ENCODE results near the gene C1orf159. TPM values are rescaled to one million over a fixed set of nuclear protein-coding genes. Genes with fewer than 3 reads are reported as not detected.
A peak's percentile ranks its signal among the peaks of the same experiment; 100 is the strongest.

Gene C1orf159
- total and polyA plus RNA-seq, 9 of the 15 experiments (the other 6 are each of a cell fraction or from before 2014, with no cell fraction given) = 0.28 to 54.9 (median 10.6) TPM

DNA sequence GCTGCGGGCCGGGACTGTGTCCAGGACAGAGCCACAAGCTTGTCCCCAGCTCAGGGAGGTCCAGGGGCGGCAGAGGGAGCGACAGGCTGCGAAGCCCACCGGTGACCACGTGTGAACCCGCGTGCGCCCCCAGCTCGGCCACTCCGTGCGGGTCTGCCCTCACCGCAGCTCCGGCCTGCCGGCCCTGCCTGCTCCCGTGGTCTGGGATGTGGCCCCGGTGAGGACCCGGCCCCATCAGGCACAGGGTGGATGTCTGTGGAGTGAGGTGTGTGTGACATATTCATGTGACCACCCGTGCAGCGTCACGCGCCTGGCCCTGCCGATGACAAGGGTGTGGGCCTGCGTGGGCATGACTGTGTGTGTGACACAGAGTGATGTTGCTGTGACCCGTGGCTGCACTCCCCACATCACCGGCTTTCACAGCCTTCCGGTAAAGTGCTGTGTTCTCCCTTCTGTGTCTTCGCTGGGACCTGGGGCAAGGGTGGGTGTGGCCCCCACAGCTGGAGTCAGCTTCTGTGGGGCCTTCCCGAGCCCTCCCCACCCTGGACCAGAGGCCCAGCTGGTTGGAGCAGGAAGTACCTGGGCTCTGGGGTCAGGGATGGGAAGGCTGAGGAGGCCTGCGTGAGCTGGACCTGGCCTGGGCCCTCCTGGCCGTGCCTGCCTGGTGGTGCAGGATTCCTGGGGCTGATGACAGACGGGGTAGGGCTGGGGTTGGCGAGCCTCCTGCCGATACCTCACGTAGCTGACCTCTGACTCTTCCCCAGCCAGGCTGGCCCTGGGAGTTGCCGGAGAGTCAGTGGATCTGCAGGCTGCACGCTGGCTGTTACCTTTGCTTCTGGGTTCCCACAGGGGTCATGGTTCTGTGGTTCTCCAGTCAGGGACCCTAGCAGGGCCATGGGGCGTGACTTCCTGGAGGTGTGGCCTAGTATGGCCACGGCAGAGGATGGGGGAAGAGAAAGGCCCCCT is 45.9 kb downstream of the C1orf159 start (continued):
- TF ChIP-seq, protein P1, sequence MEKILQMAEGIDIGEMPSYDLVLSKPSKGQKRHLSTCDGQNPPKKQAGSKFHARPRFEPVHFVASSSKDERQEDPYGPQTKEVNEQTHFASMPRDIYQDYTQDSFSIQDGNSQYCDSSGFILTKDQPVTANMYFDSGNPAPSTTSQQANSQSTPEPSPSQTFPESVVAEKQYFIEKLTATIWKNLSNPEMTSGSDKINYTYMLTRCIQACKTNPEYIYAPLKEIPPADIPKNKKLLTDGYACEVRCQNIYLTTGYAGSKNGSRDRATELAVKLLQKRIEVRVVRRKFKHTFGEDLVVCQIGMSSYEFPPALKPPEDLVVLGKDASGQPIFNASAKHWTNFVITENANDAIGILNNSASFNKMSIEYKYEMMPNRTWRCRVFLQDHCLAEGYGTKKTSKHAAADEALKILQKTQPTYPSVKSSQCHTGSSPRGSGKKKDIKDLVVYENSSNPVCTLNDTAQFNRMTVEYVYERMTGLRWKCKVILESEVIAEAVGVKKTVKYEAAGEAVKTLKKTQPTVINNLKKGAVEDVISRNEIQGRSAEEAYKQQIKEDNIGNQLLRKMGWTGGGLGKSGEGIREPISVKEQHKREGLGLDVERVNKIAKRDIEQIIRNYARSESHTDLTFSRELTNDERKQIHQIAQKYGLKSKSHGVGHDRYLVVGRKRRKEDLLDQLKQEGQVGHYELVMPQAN (IDR thresholded peaks at IDR 0.05; ENCODE audit: borderline replicate concordance) = 0 out of 2 replicates have a peak, but pooled peaks have one; percentile 8
- TF ChIP-seq HCFC1 (IDR thresholded peaks at IDR 0.05; ENCODE audit: low read depth, low read length) (no peak), ZZZ3 (IDR thresholded peaks at IDR 0.05) (no peak), POLR3A (IDR thresholded peaks at IDR 0.05; ENCODE audit: borderline replicate concordance, extremely low read depth, insufficient read depth, insufficient read length) (no peak), ZNF263 (CRISPR knock-in tag; IDR thresholded peaks at IDR 0.05; ENCODE audit: borderline replicate concordance) (0 out of 2 replicates have a peak, but pooled peaks have one; percentile 33), FOXJ3 (CRISPR knock-in tag; IDR thresholded peaks at IDR 0.05) (no peak), RAD21 (CRISPR knock-in tag; conservative IDR thresholded peaks at IDR 0.05 in 1 of 2, IDR thresholded peaks at IDR 0.05 in 1 of 2) (0 out of 4 replicates have a peak, but pooled peaks of 1 of the 2 experiments have one; percentile 6), SNRNP70 (optimal IDR thresholded peaks at IDR 0.05; ENCODE audit: low read depth, low read length) (no peak), ZNF282 (CRISPR knock-in tag; IDR thresholded peaks at IDR 0.05) (peak; percentile 16; the same call in 1 of the 2 replicates), BHLHE40 (IDR thresholded peaks at IDR 0.05; ENCODE audit: low read length) (peak; percentile 45; the same call in 1 of the 2 replicates), CREB1 (IDR thresholded peaks at IDR 0.05) (no peak; the same call in 1 of the 2 replicates), CREB1 (CRISPR knock-in tag; IDR thresholded peaks at IDR 0.05) (peak; percentile 57; the same call in 1 of the 2 replicates), ELF4 (CRISPR knock-in tag; IDR thresholded peaks at IDR 0.05) (no peak), CHD1 (IDR thresholded peaks at IDR 0.05; ENCODE audit: low read length) (peak; percentile 37), BCL6 (CRISPR knock-in tag; IDR thresholded peaks at IDR 0.05) (no peak), ZBTB7A (IDR thresholded peaks at IDR 0.05; ENCODE audit: borderline replicate concordance, control insufficient read depth, low read depth, low read length) (no peak; the same call in 1 of the 2 replicates), ETV1 (tag; conservative IDR thresholded peaks at IDR 0.05; ENCODE audit: low read depth) (no peak), CREM (IDR thresholded peaks at IDR 0.05; ENCODE audit: low read depth) (no peak), POLR2B (IDR thresholded peaks at IDR 0.05; ENCODE audit: low read depth, partially characterized antibody) (no peak), ZNF75A (CRISPR knock-in tag; IDR thresholded peaks at IDR 0.05) (no peak)
- TF ChIP-seq, protein P2, sequence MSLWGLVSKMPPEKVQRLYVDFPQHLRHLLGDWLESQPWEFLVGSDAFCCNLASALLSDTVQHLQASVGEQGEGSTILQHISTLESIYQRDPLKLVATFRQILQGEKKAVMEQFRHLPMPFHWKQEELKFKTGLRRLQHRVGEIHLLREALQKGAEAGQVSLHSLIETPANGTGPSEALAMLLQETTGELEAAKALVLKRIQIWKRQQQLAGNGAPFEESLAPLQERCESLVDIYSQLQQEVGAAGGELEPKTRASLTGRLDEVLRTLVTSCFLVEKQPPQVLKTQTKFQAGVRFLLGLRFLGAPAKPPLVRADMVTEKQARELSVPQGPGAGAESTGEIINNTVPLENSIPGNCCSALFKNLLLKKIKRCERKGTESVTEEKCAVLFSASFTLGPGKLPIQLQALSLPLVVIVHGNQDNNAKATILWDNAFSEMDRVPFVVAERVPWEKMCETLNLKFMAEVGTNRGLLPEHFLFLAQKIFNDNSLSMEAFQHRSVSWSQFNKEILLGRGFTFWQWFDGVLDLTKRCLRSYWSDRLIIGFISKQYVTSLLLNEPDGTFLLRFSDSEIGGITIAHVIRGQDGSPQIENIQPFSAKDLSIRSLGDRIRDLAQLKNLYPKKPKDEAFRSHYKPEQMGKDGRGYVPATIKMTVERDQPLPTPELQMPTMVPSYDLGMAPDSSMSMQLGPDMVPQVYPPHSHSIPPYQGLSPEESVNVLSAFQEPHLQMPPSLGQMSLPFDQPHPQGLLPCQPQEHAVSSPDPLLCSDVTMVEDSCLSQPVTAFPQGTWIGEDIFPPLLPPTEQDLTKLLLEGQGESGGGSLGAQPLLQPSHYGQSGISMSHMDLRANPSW (CRISPR knock-in tag; IDR thresholded peaks at IDR 0.05) = no peak
- TF ChIP-seq, protein P3, sequence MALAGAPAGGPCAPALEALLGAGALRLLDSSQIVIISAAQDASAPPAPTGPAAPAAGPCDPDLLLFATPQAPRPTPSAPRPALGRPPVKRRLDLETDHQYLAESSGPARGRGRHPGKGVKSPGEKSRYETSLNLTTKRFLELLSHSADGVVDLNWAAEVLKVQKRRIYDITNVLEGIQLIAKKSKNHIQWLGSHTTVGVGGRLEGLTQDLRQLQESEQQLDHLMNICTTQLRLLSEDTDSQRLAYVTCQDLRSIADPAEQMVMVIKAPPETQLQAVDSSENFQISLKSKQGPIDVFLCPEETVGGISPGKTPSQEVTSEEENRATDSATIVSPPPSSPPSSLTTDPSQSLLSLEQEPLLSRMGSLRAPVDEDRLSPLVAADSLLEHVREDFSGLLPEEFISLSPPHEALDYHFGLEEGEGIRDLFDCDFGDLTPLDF (CRISPR knock-in tag; IDR thresholded peaks at IDR 0.05) = no peak
